ENCODE results near the gene TXNL4B. TPM values are rescaled to one million over a fixed set of nuclear protein-coding genes. Genes with fewer than 3 reads are reported as not detected.

The TXNL4B gene
- total and polyA plus RNA-seq, 9 of the 15 experiments (the other 6 are each of a cell fraction or from before 2014, with no cell fraction given): 11.9 to 38.0 (median 22.3) TPM

GRCh38 chr16:72049110-72049509, 44.3 kb downstream of the TXNL4B start:
- H3K36me3 ChIP-seq (ENCODE audit: control insufficient read depth, insufficient read depth, low read length): no peaks in the 10 kb centered on the region
- ATAC-seq (no peak), FAIRE-seq (no peak), DNase-seq (ENCODE audit: extremely low read depth in 1 of 4, low spot score in 3 of 4) (no peak)
- in situ Hi-C loops (cut with MboI) (no loop called here), intact Hi-C loops (cut with micrococcal nuclease) (no loop called here)
- no peak overlapping the region for H3K27ac ChIP-seq (ENCODE audit: extremely low read depth, low read depth, low read length)
- ChIA-PET POLR2A (interaction anchor here (0.6 to 1.0 kb wide), 2 partner anchors 9 to 11 kb away, joined by 3 read pairs; no protein-coding TSS in a partner anchor), CTCF (ENCODE audit: low intra/inter-chr PET ratio) (no interaction called here)
- H3K79me2 ChIP-seq (ENCODE audit: control insufficient read depth, insufficient read depth, low read length): no peaks in the 10 kb centered on the region
- H4K20me1 ChIP-seq (replicated peaks; ENCODE audit: control insufficient read depth, insufficient read depth, low read length): no peaks in the 10 kb centered on the region
- no peak overlapping the region for H3K4me3 ChIP-seq
- no peaks in the 10 kb centered on the region for H3K9me3 ChIP-seq (replicated peaks; ENCODE audit: control insufficient read depth, insufficient read depth, low read depth, low read length)
- BruUV-seq (replicated peaks): no TSS peak
- H3K9me1 ChIP-seq (ENCODE audit: control insufficient read depth, insufficient read depth, low read length): no peaks in the 10 kb centered on the region
- no peak overlapping the region for H3K9ac ChIP-seq (ENCODE audit: insufficient read depth in 1 of 2, low read depth in 2 of 2, low read length in 2 of 2)
- H3K27me3 ChIP-seq (ENCODE audit: control insufficient read depth in 2 of 2, insufficient read depth in 2 of 2, low read length in 2 of 2): peaks cover 0 to 7% of the 10 kb centered on the region in 2 experiments; a peak in 1 of 5 replicates
- no peak overlapping the region for H3K4me2 ChIP-seq (ENCODE audit: insufficient read depth, low read length)
- no peak overlapping the region for H2AFZ ChIP-seq (ENCODE audit: low read depth, low read length)
- H3K4me1 ChIP-seq (replicated peaks in 1 of 2; ENCODE audit: control insufficient read depth in 2 of 2, insufficient read depth in 2 of 2, low read length in 2 of 2): no peaks in the 10 kb centered on the region; a peak in 2 of 5 replicates
- TF ChIP-seq ZNF561 (CRISPR knock-in tag; conservative IDR thresholded peaks at IDR 0.05) (peak; percentile 91), E2F6 (IDR thresholded peaks at IDR 0.05; ENCODE audit: borderline replicate concordance in 1 of 2, extremely low read depth in 1 of 2, insufficient read depth in 1 of 2, insufficient read length in 1 of 2, low read depth in 1 of 2, low read length in 1 of 2, poor library complexity in 1 of 2, severe bottlenecking in 1 of 2) (no peak), RBM22 (IDR thresholded peaks at IDR 0.05; ENCODE audit: low read depth, low read length, poor library complexity, severe bottlenecking) (no peak), CBX3 (IDR thresholded peaks at IDR 0.05; ENCODE audit: borderline replicate concordance in 1 of 2, low read length in 2 of 2) (peak in 1 of 2 experiments; percentile 80; a peak in 2 of 3 replicates), SRF (CRISPR knock-in tag; IDR thresholded peaks at IDR 0.05) (no peak), NONO (IDR thresholded peaks at IDR 0.05; ENCODE audit: low read depth in 2 of 2, low read length in 1 of 2) (no peak), ZNF280B (CRISPR knock-in tag; IDR thresholded peaks at IDR 0.05) (0 out of 2 replicates have a peak, but pooled peaks have one; percentile 41), ZEB2 (IDR thresholded peaks at IDR 0.05) (0 out of 2 replicates have a peak, but pooled peaks have one; percentile 27), TCF7L2 (IDR thresholded peaks at IDR 0.05; ENCODE audit: low read depth, low read length) (no peak), TRIM24 (IDR thresholded peaks at IDR 0.05) (0 out of 4 replicates have a peak, but pooled peaks of 1 of the 2 experiments have one; percentile 17), CBFB (CRISPR knock-in tag; IDR thresholded peaks at IDR 0.05) (no peak), EP400 (IDR thresholded peaks at IDR 0.05) (no peak), SIN3B (IDR thresholded peaks at IDR 0.05; ENCODE audit: low read depth) (no peak), XRCC3 (IDR thresholded peaks at IDR 0.05) (0 out of 2 replicates have a peak, but pooled peaks have one; percentile 35)
- TF ChIP-seq, protein P1, sequence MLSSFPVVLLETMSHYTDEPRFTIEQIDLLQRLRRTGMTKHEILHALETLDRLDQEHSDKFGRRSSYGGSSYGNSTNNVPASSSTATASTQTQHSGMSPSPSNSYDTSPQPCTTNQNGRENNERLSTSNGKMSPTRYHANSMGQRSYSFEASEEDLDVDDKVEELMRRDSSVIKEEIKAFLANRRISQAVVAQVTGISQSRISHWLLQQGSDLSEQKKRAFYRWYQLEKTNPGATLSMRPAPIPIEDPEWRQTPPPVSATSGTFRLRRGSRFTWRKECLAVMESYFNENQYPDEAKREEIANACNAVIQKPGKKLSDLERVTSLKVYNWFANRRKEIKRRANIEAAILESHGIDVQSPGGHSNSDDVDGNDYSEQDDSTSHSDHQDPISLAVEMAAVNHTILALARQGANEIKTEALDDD (IDR thresholded peaks at IDR 0.05): no peak
- TF ChIP-seq, protein P2, sequence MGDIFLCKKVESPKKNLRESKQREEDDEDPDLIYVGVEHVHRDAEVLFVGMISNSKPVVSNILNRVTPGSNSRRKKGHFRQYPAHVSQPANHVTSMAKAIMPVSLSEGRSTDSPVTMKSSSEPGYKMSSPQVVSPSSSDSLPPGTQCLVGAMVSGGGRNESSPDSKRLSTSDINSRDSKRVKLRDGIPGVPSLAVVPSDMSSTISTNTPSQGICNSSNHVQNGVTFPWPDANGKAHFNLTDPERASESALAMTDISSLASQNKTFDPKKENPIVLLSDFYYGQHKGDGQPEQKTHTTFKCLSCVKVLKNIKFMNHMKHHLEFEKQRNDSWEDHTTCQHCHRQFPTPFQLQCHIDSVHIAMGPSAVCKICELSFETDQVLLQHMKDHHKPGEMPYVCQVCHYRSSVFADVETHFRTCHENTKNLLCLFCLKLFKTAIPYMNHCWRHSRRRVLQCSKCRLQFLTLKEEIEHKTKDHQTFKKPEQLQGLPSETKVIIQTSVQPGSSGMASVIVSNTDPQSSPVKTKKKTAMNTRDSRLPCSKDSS (IDR thresholded peaks at IDR 0.05; ENCODE audit: low read depth, partially characterized antibody): peak; percentile 94
- TF ChIP-seq, protein P3, sequence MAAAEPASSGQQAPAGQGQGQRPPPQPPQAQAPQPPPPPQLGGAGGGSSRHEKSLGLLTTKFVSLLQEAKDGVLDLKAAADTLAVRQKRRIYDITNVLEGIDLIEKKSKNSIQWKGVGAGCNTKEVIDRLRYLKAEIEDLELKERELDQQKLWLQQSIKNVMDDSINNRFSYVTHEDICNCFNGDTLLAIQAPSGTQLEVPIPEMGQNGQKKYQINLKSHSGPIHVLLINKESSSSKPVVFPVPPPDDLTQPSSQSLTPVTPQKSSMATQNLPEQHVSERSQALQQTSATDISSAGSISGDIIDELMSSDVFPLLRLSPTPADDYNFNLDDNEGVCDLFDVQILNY (CRISPR knock-in tag; IDR thresholded peaks at IDR 0.05): no peak
